Measurements from ENCODE around the gene FBXW5.

The FBXW5 gene

DNA sequence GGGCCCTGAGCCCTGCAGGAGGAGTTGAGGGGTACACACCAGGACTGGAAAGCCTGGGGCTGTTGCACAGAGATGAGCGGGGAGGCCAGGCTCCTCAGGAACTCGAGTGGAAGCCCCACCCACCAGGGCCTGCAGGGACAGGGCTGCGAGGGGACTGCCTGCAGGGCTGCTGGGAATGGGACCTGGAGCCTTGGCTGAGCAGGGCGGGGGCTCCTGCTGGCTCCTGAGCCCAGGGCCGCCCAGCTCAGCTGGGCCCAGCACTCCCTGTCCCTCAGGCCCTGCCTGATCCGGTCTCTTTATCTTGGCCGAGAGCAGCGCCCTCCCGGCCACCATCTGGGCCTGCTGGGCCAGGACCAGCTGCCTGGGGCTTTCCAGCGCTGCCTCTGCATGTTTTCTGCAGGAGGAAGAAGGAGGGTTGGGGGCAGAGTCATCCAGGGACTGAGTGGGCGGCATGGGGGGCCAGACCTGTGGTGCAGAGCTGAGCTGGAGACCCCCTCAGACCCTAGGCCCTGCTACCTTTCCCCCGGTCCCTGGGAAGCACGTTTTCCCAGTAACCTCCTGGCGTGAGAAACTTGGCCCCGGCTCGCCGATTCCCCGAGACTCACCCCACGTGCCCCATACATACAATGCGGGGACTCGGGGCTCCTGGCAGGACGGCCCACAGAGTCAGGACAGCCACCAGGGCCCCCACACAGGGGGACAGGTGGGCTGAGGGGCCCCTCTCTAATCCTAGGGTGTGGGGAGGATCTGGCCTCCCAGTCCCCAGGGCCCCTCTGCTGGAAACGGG lies 16.9 kb upstream of the FBXW5 start:
- peak; percentile 61 for DNase-seq (ENCODE audit: low spot score)

DNA sequence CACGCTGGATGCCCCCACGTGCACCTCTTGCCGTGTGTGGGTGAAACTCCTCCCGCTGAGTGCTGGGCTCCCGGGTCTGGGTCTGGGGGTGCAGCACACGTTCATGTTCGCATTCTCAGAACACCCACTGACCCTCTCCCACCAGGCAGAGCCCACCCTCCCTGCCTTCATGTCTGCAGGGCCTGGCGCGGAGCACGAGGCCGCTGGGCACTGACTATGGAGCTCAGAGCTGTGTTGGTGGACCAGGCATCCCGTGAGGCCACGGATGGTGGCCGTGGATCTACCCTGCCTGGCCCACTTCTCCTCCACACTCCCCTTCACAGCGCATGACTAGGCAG lies 16.4 kb upstream of the FBXW5 start:
- no peak for DNase-seq (ENCODE audit: low spot score)

DNA sequence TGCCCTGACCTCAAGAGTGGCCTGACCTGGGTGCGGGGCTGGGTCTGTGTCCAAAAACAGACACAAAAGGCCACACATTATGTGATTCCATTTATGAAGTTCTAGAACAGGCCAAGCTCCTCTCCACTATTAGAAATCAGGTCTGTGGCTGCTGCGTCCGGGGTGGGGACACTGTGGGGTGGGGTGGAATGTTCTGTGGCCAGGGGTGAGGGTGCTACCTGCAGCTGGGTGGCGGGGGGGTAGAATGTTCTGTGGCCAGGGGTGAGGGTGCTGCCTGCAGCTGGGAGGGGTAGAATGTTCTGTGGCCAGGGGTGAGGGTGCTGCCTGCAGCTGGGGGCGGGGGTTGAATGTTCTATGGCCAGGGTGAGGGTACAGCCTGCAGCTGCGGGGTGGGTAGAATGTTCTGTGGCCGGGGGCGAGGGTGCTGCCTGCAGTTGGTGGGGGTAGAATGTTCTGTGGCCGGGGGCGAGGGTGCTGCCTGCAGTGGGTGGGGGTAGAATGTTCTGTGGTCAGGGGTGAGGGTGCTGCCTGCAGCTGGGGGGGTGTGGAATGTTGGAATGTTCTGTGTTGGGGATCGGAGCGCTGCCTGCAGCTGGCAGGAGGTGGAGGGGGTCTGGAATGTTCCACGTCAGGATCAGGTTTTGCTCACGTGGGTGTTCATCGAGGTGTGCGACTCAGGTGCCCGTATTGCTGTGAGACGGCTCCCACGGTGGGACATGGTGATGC lies 15.8 kb upstream of the FBXW5 start:
- DNase-seq (ENCODE audit: low spot score) = no peak

DNA sequence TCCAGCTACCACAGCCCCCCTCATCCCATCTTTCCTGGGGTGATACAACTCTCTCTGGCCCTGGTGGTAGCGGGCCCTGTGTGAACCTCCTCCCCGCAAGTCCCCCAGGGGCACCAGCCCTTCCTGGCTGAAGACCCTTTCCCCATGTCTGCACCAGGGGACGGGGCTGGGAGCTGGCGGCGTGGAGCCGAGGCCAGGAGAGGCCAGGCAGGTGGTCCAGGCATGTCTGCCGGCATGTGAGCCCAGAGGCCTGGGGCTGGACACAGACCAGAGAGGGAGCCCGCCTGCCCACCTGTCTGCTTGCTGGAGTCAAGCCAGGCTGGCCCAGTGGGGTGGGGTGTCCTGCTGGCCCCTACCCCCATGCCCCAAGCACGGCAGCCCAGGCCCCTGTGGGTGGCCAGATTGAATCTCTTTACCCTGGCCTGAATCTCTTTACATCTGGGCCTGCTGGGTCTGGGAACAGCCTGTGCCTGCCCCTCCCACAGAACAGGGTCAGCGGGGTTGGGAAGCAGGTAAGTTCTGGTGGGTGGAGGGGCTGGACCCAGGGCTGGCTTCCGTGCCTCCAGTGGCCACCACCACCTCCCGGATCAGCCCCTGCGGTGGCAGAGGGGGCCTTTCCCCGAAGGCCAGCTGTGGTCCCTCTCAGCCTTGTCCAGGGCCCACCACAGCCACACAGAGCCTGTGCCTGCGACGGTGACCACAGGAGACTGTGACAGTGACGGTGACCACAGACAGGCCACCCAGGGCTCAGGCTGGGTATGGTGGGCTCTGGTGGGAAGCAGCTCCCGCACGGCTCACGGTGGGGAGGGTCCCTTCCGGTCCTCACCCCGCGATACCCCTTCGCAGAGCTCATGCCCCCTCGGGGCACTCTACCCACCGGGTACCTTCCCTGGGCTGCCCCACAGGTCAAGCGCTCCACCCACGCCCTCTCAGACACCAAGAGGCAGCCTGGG lies 14.6 kb upstream of the FBXW5 start:
- DNase-seq (ENCODE audit: low spot score) = no peak

DNA sequence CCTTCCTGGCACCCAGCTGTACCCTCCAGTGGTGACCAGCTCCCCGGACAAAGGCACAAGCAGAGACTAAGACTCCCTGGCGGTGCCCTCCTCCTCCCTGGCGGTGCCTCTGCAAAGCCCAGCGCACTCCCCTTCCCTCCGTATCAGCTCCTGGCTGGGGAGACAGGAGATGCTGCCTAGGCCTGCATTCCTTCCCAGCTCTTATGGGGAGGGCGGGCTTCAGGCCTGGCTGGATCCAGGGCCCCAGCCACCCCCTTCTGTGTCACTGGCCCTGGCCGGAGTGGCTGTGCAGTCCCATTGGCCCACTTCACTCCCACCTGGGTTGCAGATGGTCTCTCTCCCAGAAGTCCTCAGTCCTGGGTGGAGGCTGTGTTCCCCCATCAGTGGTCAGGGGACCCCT lies 13.9 kb upstream of the FBXW5 start:
- no peak for DNase-seq (ENCODE audit: low spot score)

DNA sequence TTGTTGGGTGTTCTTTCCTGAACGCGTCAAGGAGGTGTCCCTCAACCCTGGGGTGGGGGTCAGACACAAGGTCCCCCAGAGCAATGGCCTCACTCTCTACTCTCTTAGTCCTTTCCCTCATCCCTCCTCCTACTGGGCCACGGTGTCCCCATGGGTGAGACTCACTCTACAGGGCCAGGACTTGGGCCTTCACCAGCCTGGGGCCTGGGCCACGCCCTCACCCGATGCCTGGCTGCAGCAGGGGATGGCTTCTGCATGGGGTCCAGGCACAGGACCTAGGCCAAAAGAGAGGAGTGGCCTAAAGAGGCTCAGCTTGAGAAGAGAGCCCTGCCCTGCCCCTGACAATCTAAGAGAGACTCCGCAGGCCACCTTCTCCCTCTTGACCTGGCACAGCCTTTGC lies 13.4 kb upstream of the FBXW5 start:
- DNase-seq (ENCODE audit: low spot score) = no peak

DNA sequence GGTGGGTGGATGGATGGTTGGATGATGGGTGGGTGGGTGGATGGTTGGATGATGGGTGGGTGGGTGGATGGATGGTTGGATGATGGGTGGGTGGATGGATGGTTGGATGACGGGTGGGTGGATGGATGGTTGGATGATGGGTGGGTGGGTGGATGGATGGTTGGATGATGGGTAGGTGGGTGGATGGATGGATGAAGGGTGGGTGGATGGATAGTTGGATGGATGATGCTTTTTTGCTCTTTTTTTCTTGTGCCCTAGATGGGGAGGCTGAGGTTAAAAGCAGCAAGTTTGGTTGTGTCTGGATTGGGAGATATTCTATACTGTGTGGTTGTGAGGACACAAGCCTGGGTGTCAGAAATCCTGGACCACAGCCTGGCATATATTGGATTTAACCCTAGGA lies 12.9 kb upstream of the FBXW5 start:
- no peak for DNase-seq (ENCODE audit: low spot score)

DNA sequence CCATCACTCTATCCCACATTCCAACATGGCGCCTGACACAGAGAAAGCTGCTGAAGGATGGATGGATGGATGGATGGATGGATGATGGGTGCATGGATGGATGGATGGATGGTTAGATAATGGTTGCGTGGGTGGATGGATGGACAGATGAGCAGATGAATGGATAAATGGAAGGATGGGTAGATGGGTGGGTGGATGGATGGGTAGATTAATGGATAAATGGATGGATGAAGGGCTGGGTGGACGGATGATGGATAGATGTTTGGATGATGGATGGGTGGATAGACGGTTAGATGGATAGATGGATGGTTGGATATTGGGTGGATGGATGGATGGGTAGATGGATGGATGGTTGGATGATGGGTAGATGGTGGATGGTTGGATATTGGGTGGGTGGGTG lies 12.1 kb upstream of the FBXW5 start:
- no peak for DNase-seq (ENCODE audit: low spot score)

DNA sequence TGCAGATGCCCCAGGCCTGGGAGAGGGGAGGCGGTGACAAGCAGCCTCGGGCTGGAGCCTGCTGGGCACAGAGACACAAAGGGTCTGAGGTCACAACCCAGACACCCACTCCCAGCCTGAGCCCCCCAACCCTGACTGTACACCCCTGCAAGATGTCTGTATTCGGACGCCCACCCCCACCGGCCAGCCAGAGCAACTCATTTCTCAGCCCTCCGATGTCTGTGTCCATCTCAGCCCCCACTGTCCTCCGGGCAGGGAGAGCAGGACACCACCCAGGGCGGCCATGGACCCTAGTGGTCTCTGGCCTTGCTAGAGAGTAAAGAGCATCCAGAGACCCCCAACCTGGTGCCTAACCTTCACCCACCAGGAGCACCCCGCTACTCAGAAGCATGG lies 11.4 kb upstream of the FBXW5 start:
- no peak for DNase-seq (ENCODE audit: low spot score)

DNA sequence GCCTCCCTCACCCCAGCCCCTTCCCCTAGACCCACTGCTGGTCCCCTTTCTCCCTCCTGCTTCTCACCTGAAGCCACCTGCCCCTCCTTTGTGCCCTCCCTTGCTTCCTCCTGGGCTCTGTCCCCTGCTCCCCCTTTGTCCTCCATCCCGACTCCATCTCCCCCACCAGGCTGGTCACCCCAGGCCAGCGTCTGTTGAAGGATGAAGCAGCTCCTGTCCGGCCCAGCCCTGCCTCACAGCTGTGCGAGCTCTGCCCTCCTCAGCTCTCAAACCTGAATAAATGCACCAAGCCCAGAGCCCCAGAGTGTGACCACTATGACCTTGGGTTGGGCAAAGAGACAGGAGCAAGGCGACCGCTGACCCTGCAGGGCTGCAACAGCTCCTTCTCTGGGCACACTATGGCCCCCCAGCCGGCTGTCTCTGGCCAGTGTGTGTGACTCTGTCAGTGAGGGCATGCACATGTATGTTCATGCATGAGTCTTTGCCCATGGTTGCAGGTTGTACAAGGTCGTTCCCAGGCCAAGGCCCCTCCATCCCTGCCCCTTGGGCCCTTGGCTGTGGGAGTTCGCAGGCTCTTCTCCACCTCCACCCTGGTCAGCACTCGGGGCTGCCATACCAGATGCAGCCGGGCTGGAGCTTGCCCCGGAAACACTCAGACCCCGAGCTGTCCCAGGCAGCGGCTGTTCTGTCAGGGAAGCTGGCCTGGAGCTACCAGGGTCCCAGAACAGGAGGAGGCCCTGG lies 10.8 kb upstream of the FBXW5 start:
- DNase-seq (ENCODE audit: low spot score) = no peak

DNA sequence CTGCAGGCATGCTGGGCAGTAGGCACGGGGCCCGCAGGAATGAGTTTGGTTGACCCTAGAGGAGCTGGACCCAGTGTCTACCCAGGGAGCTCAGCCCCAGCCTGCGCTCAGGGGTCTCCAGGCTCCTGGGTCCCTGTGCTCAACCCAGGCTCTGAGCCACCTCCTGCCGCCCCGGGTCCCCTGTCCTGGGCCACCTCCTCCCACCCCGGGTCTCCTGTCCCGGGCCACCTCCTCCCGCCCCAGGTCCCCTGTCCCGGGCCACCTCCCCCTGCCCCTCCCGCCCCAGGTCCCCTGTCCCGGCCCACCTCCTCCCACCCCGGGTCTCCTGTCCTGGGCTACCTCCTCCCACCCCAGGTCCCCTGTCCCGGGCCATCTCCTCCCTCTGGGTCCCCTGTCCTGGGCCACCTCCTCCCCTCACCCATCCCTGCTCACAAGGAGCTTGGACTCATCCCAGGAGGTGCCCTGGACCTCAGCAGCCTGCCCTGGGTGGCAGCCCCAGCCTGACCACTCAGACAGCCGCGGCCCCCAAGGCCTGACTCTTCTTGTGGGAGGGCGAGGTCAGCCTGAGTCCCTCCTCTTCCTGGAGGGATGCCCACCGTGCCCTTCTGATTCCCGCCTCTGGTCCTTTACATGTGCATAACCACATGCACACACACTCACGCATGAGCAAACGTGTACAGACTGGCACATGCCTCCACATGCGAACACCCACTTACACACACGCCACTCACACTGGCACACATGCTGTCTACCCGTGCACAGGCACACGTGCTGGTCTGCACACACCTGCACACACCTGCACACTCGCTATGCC lies 9.9 kb upstream of the FBXW5 start:
- DNase-seq (ENCODE audit: low spot score) = no peak

DNA sequence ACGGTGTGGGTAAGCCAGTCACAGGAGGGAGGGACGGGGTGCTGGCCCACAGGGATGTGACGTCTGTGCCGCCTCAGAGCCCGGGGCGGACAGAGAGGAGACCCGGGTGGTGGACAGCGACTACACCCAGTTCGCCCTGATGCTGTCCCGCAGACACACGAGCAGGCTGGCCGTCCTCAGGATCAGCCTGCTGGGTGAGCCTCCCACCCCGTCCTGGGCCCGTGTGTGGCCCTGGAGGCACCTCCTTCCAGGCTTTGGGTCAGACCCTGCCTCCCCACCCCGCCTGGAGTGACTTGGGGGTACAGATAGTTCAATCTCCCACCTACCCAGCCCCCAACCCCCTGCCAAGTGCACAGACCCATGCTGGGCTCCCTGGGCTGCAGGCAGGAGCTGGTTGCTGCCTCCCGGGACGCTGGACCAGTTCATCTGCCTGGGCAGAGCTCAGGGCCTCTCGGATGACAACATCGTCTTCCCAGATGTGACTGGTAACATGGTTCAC lies 9.3 kb upstream of the FBXW5 start:
- DNase-seq (ENCODE audit: low spot score) = no peak

DNA sequence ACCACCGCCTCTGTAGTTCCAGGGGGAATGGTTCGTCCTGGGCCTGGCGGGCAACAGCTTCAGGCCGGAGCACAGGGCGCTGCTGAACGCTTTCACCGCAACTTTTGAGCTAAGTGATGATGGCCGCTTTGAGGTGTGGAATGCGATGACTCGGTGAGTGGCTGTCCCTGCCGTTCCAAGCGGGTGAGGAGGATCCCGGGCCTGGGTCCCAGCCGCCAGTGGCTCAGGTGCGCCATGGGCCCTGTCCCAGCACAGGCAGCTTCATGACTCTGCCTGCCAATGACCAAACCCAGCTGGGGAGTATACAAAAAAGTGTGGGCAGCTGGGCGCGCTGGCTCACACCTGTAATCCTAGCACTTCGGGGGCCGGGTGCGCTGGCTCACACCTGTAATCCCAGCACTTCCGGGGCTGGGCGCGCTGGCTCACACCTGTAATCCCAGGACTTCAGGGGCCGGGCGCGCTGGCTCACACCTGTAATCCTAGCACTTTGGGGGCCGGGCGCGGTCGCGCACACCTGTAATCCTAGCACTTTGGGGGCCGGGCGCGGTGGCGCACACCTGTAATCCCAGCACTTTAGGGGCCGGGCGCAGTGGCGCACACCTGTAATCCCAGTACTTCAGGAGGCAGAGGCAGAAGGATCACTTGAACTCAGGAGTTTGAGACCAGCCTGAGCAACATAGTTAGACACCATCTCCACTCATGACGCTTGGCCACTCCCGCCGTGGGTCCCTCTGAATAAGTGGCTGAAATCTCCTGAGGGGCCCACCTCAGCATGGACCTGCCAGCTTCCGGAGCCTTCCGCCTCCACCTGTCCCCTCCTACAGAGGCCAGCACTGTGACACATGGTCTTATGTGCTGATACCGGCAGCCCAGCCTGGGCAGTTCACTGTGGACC lies 8.6 kb upstream of the FBXW5 start:
- no peak for DNase-seq (ENCODE audit: low spot score)

DNA sequence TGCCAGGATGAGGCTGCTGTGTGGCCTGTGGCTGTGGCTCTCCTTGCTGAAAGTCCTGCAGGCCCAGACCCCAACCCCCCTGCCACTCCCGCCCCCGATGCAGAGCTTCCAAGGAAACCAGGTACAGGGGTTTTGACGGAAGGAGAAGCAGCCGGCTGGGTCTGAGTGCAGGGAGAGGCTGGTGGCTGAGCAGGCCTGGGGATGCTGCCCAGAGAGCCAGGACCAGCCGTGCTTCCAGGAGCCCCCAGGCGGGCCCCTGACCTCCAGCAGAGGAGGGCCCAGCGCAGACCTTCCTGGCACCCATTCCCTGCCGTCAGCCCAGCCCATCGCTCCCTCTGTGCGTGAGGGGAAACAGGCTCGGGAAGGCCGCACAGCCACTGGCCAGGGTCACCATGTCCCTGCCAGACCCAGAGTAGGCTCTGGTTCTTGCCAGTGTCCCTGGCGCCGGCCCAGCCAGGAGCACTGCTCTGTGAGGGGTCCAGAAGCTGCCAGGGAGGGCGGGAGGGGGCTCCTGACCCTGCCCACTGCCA lies 7.8 kb upstream of the FBXW5 start:
- DNase-seq (ENCODE audit: low spot score) = no peak

DNA sequence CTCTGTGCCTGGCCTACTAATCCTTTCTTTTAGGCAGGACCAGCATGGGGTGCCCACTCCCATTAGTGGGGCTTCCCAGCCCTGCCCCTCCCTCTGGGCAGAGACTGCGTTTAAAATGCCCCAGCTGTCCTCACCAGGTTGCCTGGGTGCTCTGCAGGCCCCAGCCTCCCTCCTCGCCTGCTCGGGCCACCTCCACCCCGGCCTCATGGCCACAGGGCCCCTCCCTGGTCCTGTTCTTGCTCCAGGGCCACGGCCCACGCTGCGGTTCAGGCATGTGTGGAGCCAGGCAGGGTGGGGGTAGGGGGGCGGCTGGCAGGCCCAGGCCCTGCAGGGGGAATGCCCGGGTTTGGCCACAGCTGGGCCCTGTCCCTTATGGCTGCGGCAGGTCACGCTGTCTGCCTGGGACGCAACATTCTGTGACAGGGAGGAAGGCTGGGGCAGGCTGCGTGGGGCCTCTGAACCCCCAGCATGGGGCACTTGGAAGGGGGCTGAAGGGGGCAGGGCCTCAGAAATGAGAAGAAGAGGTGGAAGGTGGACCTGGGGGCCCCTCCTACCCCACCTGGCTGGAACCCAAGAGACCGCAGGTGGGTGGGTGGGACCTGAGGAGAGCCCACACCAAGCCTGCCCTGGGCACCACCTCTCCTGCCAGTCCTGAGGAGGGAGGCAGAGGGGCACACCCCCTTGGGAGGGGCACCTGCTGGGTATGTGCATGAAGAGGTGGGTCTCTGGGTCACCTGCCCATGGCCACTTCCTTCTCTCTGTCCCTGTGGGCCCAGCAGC lies 7.2 kb upstream of the FBXW5 start, which contains the start of gene LCN12:
TSS of gene LCN12 (plus strand) at position 733 of the 780 bp plus-strand sequence. CDS start 55 bp downstream, outside the sequence.
- no peak for DNase-seq (ENCODE audit: low spot score)

DNA sequence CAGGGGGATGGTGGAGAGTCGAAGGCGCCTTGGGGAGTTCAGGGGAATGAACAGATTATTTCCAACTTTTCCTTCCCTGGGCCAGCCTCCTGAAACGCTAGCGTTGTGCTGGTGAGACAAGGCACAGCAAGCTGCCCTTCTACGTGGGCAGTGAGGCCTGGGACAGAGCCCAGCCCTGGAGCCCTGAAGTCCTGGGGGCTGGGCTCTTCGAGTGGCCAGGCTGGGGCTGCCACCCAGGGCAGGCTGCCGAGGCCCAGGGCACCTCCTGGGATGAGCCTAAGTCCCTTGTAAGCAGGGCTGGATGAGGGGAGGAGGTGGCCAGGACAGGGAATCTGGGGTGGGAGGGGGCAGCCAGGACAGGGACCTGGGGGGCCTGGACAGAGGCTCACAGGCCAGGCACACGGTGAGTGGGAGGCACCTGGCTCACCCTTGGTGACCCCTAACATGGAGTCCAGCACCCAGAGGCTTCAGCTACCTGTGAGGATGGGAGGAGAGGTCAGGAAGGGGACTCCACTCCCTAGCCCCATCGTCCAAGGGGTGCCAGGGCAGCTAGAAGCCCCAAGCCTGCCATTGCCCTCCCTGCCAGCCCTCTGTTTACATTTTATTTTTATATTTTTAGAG lies 6.2 kb upstream of the FBXW5 start:
- no peak for DNase-seq (ENCODE audit: low spot score)

DNA sequence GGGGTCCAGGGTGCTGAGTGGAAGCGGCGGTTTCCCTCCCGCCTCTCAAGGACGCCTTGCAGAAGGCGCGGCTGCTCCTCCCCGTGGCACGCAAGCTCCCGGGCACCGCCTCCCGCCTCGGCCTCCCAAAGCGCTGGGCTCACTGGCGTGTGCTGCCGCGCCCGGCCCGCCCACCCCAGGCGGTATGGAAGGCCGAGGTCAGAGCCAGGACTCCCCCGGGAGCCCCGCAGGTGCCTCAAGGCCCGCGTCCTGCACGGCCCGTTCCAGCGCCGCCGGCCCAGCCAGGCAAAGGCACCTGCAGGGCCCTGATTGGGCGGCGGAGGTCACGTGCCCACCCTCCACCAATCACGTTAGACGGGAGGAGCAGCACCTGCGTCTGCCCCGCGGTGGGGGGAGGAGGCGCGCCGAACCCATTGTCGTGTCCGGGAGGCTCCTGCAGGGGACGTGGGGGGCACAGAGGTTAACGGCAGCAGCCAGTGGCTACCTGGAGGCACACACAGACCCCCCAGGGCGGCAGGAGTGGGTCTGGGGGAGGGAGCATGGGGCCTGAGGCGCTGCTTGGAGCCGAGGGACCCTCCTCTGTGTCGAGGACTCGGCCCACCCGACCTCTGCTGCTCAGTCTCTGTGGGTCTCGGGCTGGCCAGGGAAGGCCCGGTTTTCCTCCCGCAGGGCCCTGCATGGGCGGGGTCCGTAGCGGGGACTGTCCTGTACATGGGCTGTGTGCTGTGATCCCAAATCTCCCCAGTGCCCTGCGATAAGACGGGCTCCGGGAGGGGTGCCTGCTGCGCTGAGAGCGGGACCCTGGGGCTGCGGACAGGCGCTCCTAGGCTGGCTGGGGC lies 5.5 kb upstream of the FBXW5 start:
- peak; percentile 98 for DNase-seq (ENCODE audit: low spot score)
